ENCODE results near the gene CNTRL. TPM values are rescaled to one million over a fixed set of nuclear protein-coding genes. Genes with fewer than 3 reads are reported as not detected.
"Not testable (repeated sequence)": the region's sequence is repeated elsewhere in the genome, so short reads cannot be mapped to it uniquely, and the experiment has no call there.

Gene CNTRL
- polyA plus RNA-seq, 3 donors: 27.2 to 37.4 (median 31.1) TPM

DNA sequence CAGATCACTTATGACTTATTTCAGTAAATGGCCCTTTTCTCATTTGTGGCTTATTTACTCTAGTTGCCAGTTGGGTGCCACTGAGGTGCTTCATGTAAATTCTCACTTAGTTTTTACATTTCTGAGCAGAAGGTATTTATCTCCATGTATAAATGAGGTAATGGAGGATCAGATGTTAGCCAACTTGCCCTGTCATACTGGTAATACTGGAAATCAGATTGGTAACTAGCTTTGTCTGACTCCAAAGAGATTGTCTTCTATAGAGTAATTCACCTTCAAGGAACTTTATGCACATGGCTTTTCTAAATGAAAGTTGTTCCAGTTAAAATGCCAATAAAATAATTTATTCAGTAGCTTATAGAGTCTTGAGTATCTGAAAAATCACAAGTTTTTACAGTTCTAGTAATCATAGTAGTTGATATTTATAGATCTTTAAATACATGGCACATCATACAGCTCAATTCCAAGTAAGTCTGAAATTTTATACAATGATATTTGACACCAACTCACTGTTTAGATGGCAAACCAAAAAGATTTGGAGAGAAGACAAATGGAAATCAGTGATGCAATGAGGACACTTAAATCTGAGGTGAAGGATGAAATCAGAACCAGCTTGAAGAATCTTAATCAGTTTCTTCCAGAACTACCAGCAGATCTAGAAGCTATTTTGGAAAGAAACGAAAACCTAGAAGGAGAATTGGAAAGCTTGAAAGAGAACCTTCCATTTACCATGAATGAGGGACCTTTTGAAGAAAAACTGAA is 98.2 kb downstream of the CNTRL start:
- no peak for DNase-seq (ENCODE audit: low read depth in 3 of 3, low spot score in 2 of 3)

DNA sequence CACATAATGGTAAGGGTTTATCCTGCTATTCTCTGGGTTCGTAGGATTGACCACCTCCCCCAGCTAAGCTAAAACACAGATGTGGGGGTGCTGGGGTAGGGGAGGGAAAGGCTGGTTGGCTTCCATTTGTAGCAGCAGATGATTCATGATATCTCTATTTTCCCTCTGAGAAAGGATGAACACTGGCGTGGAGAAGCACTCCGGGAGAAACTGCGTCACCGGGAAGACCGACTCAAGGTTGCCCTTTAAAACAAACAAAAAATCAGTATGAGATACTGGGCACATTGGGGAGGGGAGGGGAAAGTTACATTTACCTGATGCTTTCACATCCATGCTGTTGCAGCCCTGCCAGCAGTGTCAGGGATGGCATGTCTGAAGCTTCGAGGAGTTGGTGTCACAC is 98.7 kb downstream of the CNTRL start:
- no peak for DNase-seq (ENCODE audit: low read depth in 3 of 3, low spot score in 2 of 3)

DNA sequence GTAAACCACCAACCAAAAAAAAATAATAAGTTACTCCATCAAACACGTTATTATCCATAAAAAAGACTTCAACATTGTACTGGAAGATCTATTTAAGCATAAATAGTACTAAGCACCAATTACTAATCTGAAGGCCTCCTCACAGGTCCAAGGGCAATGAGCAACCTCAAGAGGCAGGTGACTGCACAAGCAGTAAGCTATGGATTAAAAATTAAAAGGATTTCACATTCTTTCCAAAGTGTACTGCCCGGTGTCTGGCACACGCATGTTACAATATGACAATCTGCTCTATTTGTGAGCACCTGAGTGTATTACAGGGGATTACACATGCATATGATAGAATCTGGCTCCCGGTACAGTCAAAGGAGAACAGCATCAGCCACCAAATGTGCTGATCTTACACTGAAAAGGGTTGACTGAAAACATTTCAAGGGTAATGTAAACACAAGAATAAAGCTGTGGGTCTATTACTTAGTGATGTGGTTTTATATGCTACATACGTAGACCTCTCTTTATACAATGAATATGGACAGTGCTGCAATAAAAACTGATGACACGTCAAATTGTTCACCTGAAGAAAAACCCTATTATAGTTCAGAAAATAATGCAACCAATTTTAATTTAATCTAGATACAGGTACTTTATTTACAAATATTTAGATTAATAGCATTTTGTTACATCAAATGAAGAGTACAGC is 104.1 kb downstream of the CNTRL start:
- DNase-seq (ENCODE audit: low read depth in 3 of 3, low spot score in 2 of 3): no peak

DNA sequence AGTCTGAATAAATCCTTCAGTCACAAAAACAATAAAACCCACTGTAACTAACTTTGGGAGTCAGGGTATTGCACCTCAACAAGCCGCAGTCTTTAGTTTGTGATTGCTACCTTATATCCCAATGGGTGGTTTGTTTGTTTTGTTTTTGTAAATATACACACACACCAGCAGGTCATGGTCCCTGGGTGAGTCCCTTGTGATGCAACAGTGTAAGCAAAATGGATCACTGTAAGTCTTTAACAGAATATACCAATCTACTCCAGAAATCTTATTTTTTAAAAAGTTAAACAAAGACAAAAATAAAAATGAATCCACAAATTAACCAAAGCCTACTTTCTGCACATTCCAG is 104.6 kb downstream of the CNTRL start:
- DNase-seq (ENCODE audit: low read depth in 3 of 3, low spot score in 2 of 3): not testable (repeated sequence)

DNA sequence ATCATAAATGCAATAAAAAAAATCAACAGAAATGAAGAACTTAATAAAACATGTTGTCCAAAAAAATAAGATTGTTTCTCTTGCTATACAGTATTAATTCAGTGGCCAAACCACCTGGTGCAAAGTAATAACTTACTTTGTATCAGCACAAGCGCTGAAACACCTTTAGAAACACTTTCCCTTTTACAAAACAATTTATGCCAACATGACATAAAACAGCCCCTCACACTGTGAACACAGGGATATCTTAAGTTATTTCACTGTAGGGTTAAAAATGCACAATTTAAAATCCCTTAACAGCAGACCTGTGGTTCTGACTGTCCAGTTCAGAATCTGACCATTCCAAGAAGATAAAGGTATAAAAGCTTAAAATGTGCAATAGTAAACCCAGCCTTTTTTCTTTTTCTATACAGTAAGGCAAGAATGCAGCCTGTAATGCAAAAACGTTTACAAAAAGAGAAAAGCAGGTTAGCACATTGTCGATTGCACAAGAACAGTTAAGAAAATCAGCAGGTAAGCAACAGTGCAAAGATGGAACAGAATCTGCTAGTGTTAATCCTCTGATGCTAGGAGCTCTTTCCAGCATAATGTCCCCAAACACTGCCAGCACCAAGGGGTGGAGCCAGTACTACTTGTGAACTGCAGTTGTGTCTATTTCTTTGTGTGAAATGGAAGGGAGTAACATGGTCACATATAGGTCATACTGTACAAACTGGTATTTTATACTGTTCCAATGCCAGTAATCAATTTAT is 105.4 kb downstream of the CNTRL start:
- no peak for DNase-seq (ENCODE audit: low read depth in 3 of 3, low spot score in 2 of 3)

DNA sequence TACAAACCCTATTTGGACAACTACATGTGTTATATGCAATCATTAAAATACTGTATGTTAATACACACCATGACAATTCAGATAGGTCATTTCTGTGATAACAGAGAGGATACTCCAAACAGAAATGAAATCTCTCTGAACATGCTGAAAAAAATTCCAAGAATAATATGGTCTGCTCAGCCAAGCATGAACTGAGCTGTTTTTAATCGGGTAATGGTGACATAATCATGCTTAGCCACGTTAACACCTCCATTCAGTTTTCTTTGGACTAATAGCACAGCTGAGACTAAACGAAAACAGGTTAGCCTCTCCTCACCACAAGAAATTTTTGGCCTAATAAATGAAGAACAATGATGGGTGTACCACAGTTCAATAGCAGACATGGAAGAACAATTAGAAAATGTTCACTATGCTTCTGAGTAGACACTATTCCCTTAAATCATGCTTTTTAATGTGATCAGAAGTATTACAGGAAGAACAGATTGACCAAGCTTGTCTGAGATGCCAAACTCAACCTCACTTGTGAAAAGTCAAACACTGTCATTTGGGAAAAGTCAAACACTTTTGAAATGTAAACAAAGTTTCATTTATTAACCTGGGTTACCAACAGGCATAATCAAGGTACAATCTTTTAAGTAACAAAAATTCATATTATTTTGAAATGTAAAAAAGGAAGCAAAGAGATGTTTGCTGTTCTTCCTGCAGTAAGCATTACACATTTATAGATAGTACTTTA is 107.5 kb downstream of the CNTRL start:
- DNase-seq (ENCODE audit: low read depth in 3 of 3, low spot score in 2 of 3): no peak

DNA sequence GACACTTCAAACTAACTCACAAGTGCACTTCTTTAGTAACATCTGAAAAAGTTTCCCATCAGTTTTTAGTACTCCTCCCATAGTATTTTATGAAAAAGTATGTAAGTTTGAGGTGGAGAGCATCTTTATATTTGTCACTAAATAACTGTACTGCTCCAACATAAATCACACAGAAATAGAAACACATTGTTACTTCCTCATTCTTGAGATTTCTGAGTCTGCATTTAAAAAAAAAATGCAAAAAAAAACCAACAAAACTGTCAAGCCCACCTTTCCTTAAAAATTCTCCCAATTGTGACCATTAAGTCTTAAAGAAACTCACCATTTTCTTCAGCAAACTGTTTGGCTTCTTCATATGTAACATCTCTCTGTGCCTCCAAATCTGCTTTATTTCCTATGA is 108.2 kb downstream of the CNTRL start:
- DNase-seq (ENCODE audit: low read depth in 3 of 3, low spot score in 2 of 3): no peak

DNA sequence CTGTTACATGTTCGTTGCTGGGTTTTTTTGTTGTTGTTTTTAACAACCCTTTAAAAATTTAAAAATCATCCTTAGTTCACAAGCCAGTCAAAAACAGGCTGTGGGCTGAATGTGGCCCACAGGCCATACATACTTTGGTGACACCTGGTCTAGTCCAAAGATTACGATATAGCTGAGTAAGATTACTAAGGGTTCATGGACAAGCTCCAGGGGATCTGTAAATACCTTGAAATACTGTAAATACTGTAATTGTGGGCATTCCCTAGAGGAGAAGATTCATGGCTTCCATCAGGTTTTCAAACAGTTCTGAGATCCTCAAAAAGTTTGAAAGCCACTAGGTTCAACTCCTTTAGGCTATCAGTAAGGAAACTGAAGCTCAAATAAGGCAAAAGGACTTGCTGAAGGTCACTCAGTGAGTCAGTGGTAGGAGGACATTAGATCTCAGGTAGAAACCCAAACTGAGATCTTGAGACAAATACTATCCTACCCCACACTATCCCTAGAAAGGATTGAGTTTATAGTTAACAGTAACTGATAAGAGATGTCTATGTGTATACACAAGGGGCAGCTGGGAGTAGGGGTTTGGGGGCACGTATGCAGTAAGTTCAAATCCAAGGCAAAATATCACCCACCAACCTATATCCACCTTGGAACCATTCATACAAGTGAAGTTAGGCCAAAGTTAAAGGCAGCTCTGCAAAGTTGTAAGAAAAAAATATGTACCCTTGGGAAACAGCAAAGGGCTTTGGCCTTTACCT is 109.1 kb downstream of the CNTRL start:
- DNase-seq (ENCODE audit: low read depth in 3 of 3, low spot score in 2 of 3): no peak

DNA sequence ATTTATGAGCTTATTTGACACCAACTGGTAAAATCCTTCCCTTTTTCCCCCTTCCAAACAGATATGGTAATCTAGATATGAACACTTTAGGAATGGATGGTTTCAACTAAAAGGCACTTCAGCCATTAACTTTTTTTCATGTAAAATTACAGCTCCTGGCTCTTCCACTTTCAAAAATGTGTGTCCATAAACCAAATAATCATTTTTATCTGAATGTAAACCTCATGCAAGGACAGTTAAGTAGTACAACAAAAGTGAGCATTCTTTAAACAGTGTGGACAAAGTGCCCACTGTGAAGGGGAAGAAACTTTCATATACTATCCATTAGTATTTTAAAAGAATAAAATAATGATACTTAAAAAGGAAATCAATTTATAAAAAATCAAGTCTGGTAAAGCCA is 109.7 kb downstream of the CNTRL start:
- DNase-seq (ENCODE audit: low read depth in 3 of 3, low spot score in 2 of 3): no peak

DNA sequence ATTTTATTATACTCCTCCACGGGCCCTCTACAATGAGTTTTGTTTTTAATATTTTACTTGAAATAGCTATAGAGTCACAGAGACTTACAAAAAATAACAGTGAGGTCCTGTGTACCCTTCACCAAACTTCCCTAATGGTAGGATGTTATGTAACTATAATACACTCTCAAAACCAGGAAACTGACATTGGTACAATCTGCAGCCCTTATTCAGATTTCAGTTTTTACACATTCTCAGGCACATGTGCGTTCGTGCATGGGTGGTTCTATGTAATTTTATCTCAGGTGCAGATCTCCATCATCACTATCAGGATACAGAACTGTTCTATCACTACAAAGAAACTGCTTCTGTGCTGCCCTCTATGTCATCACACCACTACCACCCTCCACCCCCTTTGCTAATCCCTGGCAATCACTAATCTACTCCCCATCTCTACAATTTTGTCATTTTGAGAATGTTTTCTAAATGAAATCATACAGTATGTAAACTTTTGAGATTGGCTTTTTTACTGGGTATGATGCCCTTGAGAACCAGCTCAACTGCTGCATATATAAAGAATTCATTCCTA is 110.5 kb downstream of the CNTRL start:
- no peak for DNase-seq (ENCODE audit: low read depth in 3 of 3, low spot score in 2 of 3)

DNA sequence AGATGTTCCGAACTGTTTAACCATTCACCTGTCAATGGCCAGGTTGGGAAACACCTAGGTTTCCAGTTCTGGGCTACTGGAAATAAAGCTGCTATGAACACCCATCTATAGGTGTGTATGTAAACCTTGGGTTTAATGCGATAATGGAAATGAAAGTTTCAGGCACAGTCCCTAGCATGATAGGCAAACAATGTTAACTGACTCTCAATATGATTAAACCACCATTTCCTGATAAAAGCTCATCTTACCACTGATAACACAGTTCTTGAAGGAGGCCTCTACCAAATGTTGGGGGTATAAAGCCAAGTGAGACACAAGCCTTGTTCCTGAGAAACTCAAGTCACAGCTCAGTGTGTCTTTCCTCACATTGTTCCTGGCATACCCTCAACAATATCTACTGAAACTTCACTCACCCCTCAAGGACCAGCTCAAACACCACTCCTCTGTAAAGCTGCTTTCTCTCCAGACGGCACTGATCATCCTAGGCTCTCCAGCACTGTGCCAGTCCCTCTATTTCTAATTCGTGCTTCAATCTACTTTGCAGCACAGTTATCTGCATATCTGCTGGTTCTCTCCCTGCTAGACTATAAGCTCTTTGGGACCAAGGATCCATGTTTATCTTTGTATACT is 111.1 kb downstream of the CNTRL start:
- DNase-seq (ENCODE audit: low read depth in 3 of 3, low spot score in 2 of 3): no peak

DNA sequence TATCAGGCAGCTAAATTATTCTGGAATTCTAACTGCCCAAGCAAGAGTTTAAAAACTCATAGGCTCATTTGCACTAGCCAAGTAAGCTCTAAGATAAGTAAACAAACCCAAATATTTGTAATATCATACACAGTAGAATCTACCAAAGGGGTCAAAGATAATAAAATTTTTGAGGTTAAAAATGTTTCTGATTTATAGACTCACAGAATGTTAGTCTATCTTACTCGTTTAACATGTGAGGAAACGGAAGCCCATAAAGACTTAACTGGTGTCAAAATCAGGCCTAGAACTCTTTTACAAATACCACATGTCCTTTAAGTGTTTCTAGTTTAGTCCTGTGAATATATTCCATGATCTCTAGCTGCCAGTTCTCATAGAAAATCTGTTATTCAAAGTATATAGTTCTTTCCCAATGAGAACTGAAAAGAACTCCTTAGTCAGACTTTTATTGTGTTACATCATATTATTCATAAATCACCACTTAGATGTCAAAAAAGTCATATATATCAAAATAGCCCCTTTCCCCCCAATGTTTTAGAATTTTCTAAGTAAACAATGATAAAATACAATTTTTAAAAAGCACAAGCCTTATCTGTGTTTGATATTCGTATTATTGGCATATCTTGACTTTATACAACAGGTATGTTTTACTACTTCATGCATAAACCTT is 113.0 kb downstream of the CNTRL start:
- no peak for DNase-seq (ENCODE audit: low read depth in 3 of 3, low spot score in 2 of 3)

DNA sequence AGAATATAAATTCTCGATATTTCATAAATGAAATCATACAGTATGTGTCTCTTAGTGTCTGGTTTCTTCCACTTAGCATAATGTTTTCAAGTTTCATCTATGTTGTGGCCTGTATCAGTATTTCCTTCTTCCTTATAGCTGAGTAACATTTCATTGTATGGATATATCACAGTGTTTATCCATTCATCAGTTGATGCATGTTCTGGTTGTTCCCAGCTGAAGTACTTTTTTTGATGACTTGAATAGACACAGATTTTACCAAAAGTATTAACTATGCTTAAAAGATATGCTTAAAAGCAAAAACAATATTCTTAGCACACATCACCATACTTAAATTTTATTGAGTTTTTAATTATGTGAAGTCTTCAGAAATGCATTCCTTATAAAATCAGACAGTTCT is 114.3 kb downstream of the CNTRL start:
- no peak for DNase-seq (ENCODE audit: low read depth in 3 of 3, low spot score in 2 of 3)

DNA sequence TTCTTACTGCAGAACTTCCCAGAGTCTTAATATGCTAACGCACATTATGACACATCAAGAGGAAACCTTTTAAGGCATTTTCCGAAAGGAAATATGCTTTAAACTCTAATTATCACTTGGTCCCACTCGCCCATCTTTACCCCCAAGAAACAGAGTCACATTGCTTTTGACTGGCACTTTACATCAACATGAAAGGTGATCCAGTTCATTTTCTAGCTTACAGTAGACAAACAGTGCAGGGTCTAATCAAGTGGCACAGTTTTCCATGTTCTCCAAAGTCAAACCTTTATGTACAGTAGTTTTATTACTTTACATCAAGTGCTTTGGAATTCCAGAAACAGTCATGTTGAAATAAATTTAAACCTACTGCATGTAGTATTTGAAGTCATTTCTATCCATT is 114.9 kb downstream of the CNTRL start:
- DNase-seq (ENCODE audit: low read depth in 3 of 3, low spot score in 2 of 3): no peak

DNA sequence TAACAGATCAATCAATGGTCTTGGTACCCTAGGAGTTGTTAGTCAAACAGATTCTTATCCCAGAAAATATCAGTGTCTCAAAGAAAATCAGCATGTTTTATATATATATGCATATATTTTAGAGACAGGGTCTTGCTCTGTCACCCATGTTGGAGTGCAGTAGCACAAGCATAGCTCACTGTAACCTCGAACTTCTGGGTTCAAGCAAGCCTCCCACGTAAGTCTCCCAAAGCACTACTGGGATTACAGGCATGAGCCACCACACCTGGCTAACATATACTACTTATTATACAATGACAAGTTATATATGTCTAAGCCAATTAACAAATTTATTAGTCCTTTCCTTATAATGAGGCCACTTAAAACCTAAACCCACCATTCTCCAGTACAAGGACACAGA is 116.5 kb downstream of the CNTRL start:
- no peak for DNase-seq (ENCODE audit: low read depth in 3 of 3, low spot score in 2 of 3)

DNA sequence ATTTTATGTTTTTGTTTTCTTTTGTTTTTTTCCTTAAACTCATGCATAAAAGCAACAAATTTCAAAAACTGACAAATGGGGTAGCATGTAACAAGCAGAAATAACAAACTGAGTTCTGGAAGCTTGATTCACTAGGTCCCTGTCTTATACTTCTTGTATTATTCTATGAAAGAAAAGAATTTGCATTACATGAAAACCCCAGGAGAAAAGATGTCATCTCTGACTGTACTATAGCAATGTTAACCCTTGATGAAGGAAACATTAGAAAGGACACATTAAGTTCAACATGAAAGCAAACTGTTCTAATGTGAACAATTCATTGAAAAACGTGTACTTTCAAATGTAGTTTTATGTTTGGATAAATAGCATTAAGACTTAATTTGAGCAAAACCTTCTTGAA is 117.8 kb downstream of the CNTRL start:
- DNase-seq (ENCODE audit: low read depth in 3 of 3, low spot score in 2 of 3): no peak

DNA sequence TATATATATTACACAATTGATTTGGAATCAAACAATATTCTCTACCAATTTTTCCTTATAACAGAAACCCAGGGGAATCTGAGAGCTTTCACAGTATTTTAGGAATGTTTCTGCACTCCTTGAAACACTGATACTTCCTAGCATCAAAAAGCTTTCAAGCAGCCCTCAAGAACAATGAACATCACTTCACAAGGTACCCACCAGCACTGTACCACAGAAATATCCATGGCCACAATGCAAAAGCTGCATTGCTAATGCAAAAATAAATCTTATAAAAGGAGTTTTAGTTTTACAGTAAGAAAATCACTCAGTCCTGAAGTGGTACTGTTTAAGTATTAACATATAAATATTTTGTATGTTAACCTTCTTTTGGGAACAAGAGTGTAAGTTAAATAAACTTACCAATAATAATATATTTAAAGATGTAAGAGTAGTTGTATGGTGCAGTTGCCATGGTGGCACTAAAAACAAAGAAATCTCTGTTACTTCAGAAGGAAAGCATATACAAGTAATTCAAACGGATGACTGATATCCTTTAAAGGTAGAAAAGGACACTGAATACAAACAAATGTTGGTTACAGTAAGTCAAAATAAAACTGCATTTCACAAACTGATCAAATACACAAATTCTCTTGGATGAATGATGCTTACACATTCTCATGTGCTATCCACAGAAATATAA is 118.3 kb downstream of the CNTRL start:
- no peak for DNase-seq (ENCODE audit: low read depth in 3 of 3, low spot score in 2 of 3)

DNA sequence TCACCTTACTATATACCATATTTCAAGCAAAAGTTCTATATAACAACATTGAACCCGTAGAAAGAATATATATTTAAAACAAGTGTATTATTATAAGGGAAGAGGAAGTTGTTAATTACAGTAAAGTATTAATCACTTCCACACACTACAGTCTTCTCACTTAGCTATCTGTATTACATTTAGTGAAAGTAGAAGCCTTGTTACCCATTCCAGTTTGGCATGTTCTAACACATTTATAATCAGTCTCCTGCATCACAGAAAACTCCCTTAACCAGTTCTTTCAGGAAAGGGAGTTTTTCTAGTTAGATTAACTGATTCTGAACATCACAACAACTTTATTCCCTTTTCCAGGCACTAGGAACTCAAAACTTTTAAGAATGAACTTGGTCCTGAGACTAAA is 120.0 kb downstream of the CNTRL start:
- no peak for DNase-seq (ENCODE audit: low read depth in 3 of 3, low spot score in 2 of 3)

DNA sequence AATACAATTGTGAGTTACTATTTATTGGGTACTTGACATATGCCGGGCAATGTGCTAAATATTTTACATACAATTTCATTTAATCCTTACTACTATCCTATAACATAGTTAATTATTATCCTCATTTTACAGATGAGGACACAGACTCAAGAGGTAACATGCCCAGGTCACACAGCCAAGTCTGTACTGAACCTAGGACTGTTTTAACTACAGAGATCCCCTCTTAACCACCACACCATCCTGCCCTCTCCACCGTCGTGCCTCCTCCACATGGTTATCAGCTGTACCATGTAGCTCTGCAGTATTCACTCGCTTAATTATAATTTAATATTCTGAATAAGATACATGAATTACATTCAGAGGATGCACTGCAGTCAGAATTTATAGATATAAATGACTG is 121.6 kb downstream of the CNTRL start:
- DNase-seq (ENCODE audit: low read depth in 3 of 3, low spot score in 2 of 3): no peak

All from right renal cortex interstitium (tissue), 3 donors.